ENCODE data around the gene MORN5.

Gene MORN5

GRCh38 chr9:122213102-122213588, 53.4 kb downstream of the MORN5 start:
- no peak for DNase-seq (ENCODE audit: low read depth)
- TF ChIP-seq POLR2A (IDR thresholded peaks at IDR 0.05; ENCODE audit: extremely low read depth, insufficient read length), result no peak
- no peak for TF ChIP-seq MYC (IDR thresholded peaks at IDR 0.05; ENCODE audit: low read depth, low read length)
- TF ChIP-seq MAX (IDR thresholded peaks at IDR 0.05; ENCODE audit: low read depth, low read length), result no peak
- no peak for TF ChIP-seq CTCF (IDR thresholded peaks at IDR 0.05; ENCODE audit: low read depth, low read length)
- peak overlapping the region; percentile 67 for H3K4me3 ChIP-seq (ENCODE audit: low read depth, low read length)

GRCh38 chr9:122213589-122214413, 54.1 kb downstream of the MORN5 start:
- TF ChIP-seq POLR2A (IDR thresholded peaks at IDR 0.05; ENCODE audit: extremely low read depth, insufficient read length) (no peak), CTCF (IDR thresholded peaks at IDR 0.05; ENCODE audit: low read depth, low read length) (no peak), MAX (IDR thresholded peaks at IDR 0.05; ENCODE audit: low read depth, low read length) (peak; percentile 61), MYC (IDR thresholded peaks at IDR 0.05; ENCODE audit: low read depth, low read length) (peak; percentile 50; the same call in 1 of the 2 replicates)
- peak; percentile 92 for DNase-seq (ENCODE audit: low read depth)
- H3K4me3 ChIP-seq (ENCODE audit: low read depth, low read length), result peak overlapping the region; percentile 67

- H3K4me3 ChIP-seq (ENCODE audit: low read depth, low read length), result peak overlapping the region; percentile 19
- no peak for TF ChIP-seq MYC (IDR thresholded peaks at IDR 0.05; ENCODE audit: low read depth, low read length)
- no peak for TF ChIP-seq CTCF (IDR thresholded peaks at IDR 0.05; ENCODE audit: low read depth, low read length)
- TF ChIP-seq MAX (IDR thresholded peaks at IDR 0.05; ENCODE audit: low read depth, low read length), result no peak
- no peak for TF ChIP-seq POLR2A (IDR thresholded peaks at IDR 0.05; ENCODE audit: extremely low read depth, insufficient read length)
- no peak for DNase-seq (ENCODE audit: low read depth)
These were observed 54.8 kb downstream of the MORN5 start for GRCh38 chr9:122214507-122214906.

- TF ChIP-seq POLR2A (IDR thresholded peaks at IDR 0.05; ENCODE audit: extremely low read depth, insufficient read length) (no peak), CTCF (IDR thresholded peaks at IDR 0.05; ENCODE audit: low read depth, low read length) (no peak), MAX (IDR thresholded peaks at IDR 0.05; ENCODE audit: low read depth, low read length) (no peak), MYC (IDR thresholded peaks at IDR 0.05; ENCODE audit: low read depth, low read length) (no peak)
- H3K4me3 ChIP-seq (ENCODE audit: low read depth, low read length), result no peak overlapping the region
- DNase-seq (ENCODE audit: low read depth), result no peak
These were observed 56.0 kb downstream of the MORN5 start for GRCh38 chr9:122215663-122216062.

GRCh38 chr9:122216138-122216797, 56.6 kb downstream of the MORN5 start:
- TF ChIP-seq CTCF (IDR thresholded peaks at IDR 0.05; ENCODE audit: low read depth, low read length) (no peak), POLR2A (IDR thresholded peaks at IDR 0.05; ENCODE audit: extremely low read depth, insufficient read length) (no peak), MAX (IDR thresholded peaks at IDR 0.05; ENCODE audit: low read depth, low read length) (no peak), MYC (IDR thresholded peaks at IDR 0.05; ENCODE audit: low read depth, low read length) (no peak)
- no peak overlapping the region for H3K4me3 ChIP-seq (ENCODE audit: low read depth, low read length)
- DNase-seq (ENCODE audit: low read depth), result no peak
